DMS79 treated with DMSO at 0.1 percent for 48 hours (cell line): ENCODE measurements around the gene SHANK3.
"Not testable (repeated sequence)": the region's sequence is repeated elsewhere in the genome, so short reads cannot be mapped to it uniquely, and the experiment has no call there.

Experiments used
- DNase-seq: peaks from one replicate; lab custom pipeline; 2025; lab: John Stamatoyannopoulos, UW

Gene SHANK3

GRCh38 chr22:50672471-50673230 is at the start of gene SHANK3:
SHANK3 (plus strand) TSS chr22:50672823.
- no peak for DNase-seq

- DNase-seq = no peak
These were observed 48.1 kb upstream of the SHANK3 start for GRCh38 chr22:50624347-50625130.

GRCh38 chr22:50625131-50625567 is 47.5 kb upstream of the SHANK3 start:
- DNase-seq = no peak

GRCh38 chr22:50625568-50626313 is 46.9 kb upstream of the SHANK3 start:
- DNase-seq = no peak

- no peak for DNase-seq
These were observed 46.2 kb upstream of the SHANK3 start for GRCh38 chr22:50626314-50626849.

- DNase-seq = no peak
These were observed 45.6 kb upstream of the SHANK3 start for GRCh38 chr22:50626850-50627641.

GRCh38 chr22:50627642-50628542 is 44.7 kb upstream of the SHANK3 start, which contains the start of gene ARSA:
ARSA (minus strand) TSS chr22:50628152; CDS start chr22:50627779, 373 bp downstream.
- peak; percentile 19 for DNase-seq

- no peak for DNase-seq
These were observed 44.0 kb upstream of the SHANK3 start for GRCh38 chr22:50628543-50629134.

GRCh38 chr22:50630376-50630775 is 42.2 kb upstream of the SHANK3 start:
- no peak for DNase-seq

GRCh38 chr22:50633086-50633485 is 39.5 kb upstream of the SHANK3 start:
- DNase-seq = no peak

- no peak for DNase-seq
These were observed 38.9 kb upstream of the SHANK3 start for GRCh38 chr22:50633771-50634170.

- DNase-seq = no peak
These were observed 37.0 kb upstream of the SHANK3 start for GRCh38 chr22:50635591-50635990.

- DNase-seq = not testable (repeated sequence)
These were observed 32.3 kb upstream of the SHANK3 start for GRCh38 chr22:50640296-50640695.

- DNase-seq = no peak
These were observed 31.6 kb upstream of the SHANK3 start for GRCh38 chr22:50640857-50641647.

- no peak for DNase-seq
These were observed 30.7 kb upstream of the SHANK3 start for GRCh38 chr22:50641696-50642607.

- DNase-seq = not testable (repeated sequence)
These were observed 29.4 kb upstream of the SHANK3 start for GRCh38 chr22:50643021-50643820.

- not testable (repeated sequence) for DNase-seq
These were observed 28.9 kb upstream of the SHANK3 start for GRCh38 chr22:50643821-50644101.
